HUES6 (cell line): ENCODE results near the gene TOMM40L.

ENCODE experiments used
- H3K27ac ChIP-seq: 2 replicates; pipeline ENCODE4 v1.7.0; 2013; ENCODE audit warnings: low read depth, mild to moderate bottlenecking, low read length, inconsistent platforms
- H3K27me3 ChIP-seq: 2 replicates; pipeline ENCODE4 v1.6.1; 2013; ENCODE audit warnings: low read length; ENCODE audit not compliant: control insufficient read depth, insufficient read depth
- H3K36me3 ChIP-seq: 2 replicates; pipeline ENCODE4 v1.6.1; 2013; ENCODE audit warnings: low read length; ENCODE audit not compliant: control insufficient read depth, insufficient read depth
- H3K4me1 ChIP-seq: 2 replicates; pipeline ENCODE4 v1.6.1; 2013; ENCODE audit warnings: low read length; ENCODE audit not compliant: control insufficient read depth, insufficient read depth
- H3K4me3 ChIP-seq: 2 replicates; pipeline ENCODE4 v1.5.1; 2013; ENCODE audit warnings: low read depth, low read length
- H3K9ac ChIP-seq: one replicate; pipeline ENCODE4 v1.6.1; 2013; ENCODE audit warnings: mild to moderate bottlenecking, low read length
- H3K9me3 ChIP-seq: 2 replicates; pipeline ENCODE4 v1.6.1; 2013; ENCODE audit warnings: low read depth, low read length; ENCODE audit not compliant: control insufficient read depth, insufficient read depth

Gene TOMM40L

GRCh38 chr1:161225534-161226319 is at the start of gene TOMM40L:
Gene TOMM40L, plus strand, starts transcription at chr1:161226060. Its CDS starts 430 bp downstream, at chr1:161226490.
- peaks cover 23% of the 10 kb centered on the region for H3K36me3 ChIP-seq
- peak within 1 kb of the TSS; percentile 83 for H3K9ac ChIP-seq
- H3K9me3 ChIP-seq: no peaks in the 10 kb centered on the region
- H3K27ac ChIP-seq: peak within 1 kb of the TSS; percentile 18; the same call in 1 of the 2 replicates
- H3K4me3 ChIP-seq: peak within 1 kb of the TSS; percentile 96
- peaks cover 26% of the 10 kb centered on the region for H3K4me1 ChIP-seq
- H3K27me3 ChIP-seq: no peaks in the 10 kb centered on the region

DNA sequence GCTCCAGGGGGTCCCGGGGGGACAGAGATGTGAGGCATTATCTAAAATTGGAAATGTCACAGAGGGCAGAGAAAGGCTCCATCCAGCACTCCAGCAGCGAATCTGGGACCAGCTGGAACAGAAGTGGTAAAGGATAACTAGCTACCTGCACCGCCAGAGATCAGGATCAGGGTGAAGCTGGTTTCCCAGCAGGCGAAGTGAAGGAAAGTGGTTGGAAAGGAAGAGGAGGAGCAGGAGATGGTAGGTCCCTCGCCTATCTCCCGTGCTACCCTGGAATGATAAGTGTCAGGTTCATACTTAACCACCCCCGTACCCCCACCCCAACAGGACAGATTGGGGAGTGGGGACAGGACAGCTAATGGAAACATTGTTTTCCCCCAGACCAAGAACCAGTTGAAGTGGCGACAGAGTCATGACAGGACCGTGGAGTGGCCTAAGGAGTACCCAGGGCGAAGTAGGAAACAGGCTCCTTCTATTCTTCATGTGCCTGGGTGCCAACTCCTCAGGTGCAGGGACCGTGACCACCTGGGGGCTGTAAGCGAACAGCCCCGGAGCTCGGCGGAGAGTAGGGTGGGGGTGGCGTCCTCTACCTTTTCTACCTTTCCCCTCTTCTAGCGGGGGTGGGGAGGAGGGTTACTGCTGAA is 49.3 kb upstream of the TOMM40L start:
- Histone ChIP-seq H3K27me3 (no peaks in the 10 kb centered on the region), H3K36me3 (peaks cover 38% of the 10 kb centered on the region), H3K4me1 (peaks cover 6% of the 10 kb centered on the region), H3K9ac (peak overlapping the region; percentile 85), H3K4me3 (peak overlapping the region; percentile 99), H3K27ac (no peak overlapping the region), H3K9me3 (no peaks in the 10 kb centered on the region)

DNA sequence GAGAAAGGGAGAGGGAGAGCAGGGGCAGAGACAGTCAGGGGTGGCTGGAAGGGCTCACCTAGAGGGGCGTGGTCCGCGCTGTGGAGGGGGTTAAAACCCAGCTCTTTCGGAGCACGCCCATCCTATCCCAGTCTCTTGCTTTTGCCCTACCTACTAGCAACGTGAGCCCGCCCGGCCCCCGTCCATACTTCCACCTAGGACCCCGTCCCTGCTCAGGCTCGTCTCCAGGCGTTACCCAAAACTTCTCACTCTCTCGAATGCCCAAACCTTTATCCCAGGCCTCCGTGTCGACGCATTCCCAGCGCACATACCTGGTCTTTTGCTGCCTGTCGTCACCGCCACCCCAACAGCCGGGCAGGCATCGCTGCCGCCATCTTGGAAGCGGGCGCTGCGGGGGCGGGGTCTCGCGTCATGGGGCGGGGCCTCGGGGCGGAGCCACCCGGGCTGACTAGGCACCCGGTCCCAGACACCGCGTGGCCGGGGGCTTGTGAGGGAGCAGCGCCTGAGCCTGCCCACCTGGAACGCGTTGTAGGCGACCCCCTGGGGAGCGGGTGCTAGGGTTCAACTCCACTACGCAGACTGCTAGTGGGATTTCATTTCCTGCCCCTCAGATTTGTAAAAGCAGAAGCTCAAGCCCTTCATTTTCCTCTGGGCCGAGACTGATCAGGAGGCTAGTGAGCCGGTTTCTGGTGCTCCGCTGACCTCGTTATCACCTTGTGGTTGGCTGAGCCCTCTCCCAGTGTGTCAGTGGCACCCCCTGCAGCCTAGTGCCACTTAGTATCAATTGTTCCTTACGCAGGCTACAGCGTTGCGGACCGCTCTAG is 48.5 kb upstream of the TOMM40L start, which contains the start of gene B4GALT3:
Gene B4GALT3 (minus strand): TSS at position 396 of the 824 bp plus-strand sequence. CDS start 1,447 bp downstream, outside the sequence.
- Histone ChIP-seq H3K9me3 (no peaks in the 10 kb centered on the region), H3K27me3 (no peaks in the 10 kb centered on the region), H3K9ac (peak within 1 kb of the TSS; percentile 85), H3K4me1 (peaks cover 6% of the 10 kb centered on the region), H3K36me3 (peaks cover 31% of the 10 kb centered on the region), H3K4me3 (peak within 1 kb of the TSS; percentile 99), H3K27ac (peak within 1 kb of the TSS; percentile 62)

DNA sequence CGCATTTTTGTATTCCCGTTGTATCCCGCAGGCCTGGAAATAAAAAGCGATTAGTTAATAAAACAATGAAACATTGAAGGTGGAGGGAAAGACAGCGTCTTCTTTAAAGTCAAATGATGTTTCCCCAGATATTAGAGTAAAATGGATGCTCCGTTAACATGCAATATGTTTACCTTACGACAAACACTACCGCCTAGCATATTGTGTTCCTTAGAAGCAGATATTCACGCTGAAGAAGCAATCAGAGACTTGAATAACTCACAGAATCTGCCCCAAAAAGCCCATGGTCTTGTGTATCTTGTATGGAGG is 48.0 kb upstream of the TOMM40L start:
- Histone ChIP-seq H3K27ac (no peak overlapping the region), H3K9me3 (no peaks in the 10 kb centered on the region), H3K4me1 (peaks cover 6% of the 10 kb centered on the region), H3K36me3 (peaks cover 25% of the 10 kb centered on the region), H3K27me3 (no peaks in the 10 kb centered on the region), H3K4me3 (peak overlapping the region; percentile 99), H3K9ac (no peak overlapping the region)

GRCh38 chr1:161179698-161180097 is 46.2 kb upstream of the TOMM40L start:
- Histone ChIP-seq H3K9me3 (no peaks in the 10 kb centered on the region), H3K27me3 (no peaks in the 10 kb centered on the region), H3K4me1 (peaks cover 6% of the 10 kb centered on the region), H3K36me3 (peaks cover 10% of the 10 kb centered on the region), H3K9ac (no peak overlapping the region), H3K4me3 (no peak overlapping the region), H3K27ac (no peak overlapping the region)

DNA sequence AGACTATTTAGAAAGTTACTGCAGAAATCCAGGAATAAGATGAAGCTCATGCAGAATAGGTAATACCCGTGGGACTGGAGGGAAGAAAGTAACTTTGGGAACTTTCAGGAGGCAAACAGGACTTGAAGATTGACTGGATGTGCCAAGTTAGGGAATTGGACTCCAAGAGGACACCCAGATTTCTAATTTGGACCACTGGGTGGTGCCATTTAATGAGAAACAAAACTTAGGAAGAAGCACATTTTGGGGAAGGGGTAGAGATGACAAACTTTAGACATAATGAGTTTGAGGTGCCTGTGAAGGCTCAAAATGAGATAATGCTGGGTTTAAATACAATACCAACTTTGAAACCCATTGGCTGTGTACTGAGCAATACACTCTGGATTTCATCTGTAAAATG is 45.2 kb upstream of the TOMM40L start:
- Histone ChIP-seq H3K27ac (no peak overlapping the region), H3K4me3 (no peak overlapping the region), H3K9me3 (no peaks in the 10 kb centered on the region), H3K27me3 (no peaks in the 10 kb centered on the region), H3K36me3 (peaks cover under 1% of the 10 kb centered on the region; the same call in 1 of the 2 replicates), H3K4me1 (peaks cover 6% of the 10 kb centered on the region), H3K9ac (no peak overlapping the region)

DNA sequence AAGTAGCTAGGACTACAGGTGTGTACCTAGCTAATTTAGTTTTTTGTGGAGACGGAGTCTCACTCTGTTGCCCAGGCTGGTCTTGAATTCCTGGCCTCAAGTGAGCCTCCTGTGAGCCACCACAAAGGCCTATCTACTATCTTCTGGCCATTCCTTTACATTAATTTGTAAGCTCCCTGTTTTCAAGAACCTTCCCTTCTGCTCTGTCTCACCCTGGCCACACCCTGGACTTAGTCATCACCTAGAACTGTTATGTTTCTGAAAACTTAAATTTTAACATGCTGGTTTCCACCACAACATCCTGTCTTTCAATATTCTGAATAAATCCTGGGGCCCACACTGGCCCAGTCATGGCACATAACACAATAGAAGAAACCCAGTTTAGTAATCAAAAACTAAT is 43.6 kb upstream of the TOMM40L start:
- no peak overlapping the region for H3K27ac ChIP-seq
- no peak overlapping the region for H3K9ac ChIP-seq
- H3K36me3 ChIP-seq: no peaks in the 10 kb centered on the region
- H3K9me3 ChIP-seq: no peaks in the 10 kb centered on the region
- H3K27me3 ChIP-seq: no peaks in the 10 kb centered on the region
- H3K4me1 ChIP-seq: peaks cover 6% of the 10 kb centered on the region
- no peak overlapping the region for H3K4me3 ChIP-seq

- Histone ChIP-seq H3K9me3 (no peaks in the 10 kb centered on the region), H3K27ac (no peak overlapping the region), H3K36me3 (no peaks in the 10 kb centered on the region), H3K4me3 (no peak overlapping the region), H3K4me1 (no peaks in the 10 kb centered on the region), H3K9ac (no peak overlapping the region), H3K27me3 (no peaks in the 10 kb centered on the region)
Observed at GRCh38 chr1:161185282-161185682, 40.6 kb upstream of the TOMM40L start.

- Histone ChIP-seq H3K9ac (no peak overlapping the region), H3K27ac (no peak overlapping the region), H3K4me1 (no peaks in the 10 kb centered on the region), H3K27me3 (no peaks in the 10 kb centered on the region), H3K9me3 (no peaks in the 10 kb centered on the region), H3K4me3 (no peak overlapping the region), H3K36me3 (no peaks in the 10 kb centered on the region)
Observed at GRCh38 chr1:161185732-161186311, 40.0 kb upstream of the TOMM40L start.

GRCh38 chr1:161187311-161187710 is 38.5 kb upstream of the TOMM40L start:
- Histone ChIP-seq H3K4me1 (peaks cover 6% of the 10 kb centered on the region), H3K27me3 (no peaks in the 10 kb centered on the region), H3K9me3 (no peaks in the 10 kb centered on the region), H3K9ac (no peak overlapping the region), H3K27ac (no peak overlapping the region), H3K4me3 (no peak overlapping the region), H3K36me3 (peaks cover 11% of the 10 kb centered on the region)
